Stimulated activated CD4-positive, alpha-beta T cell treated with anti-CD3 and anti-CD28 coated beads, TNF-alpha, amount 100 ng/mL, for 1 hour (primary cell): Measurements from ENCODE around the gene CPA4.

Source experiments
- DNase-seq, 3 donors: peaks; one replicate each; pipeline ENCODE4 v3.0.0-alpha.2; 2020; ENCODE audit warnings: low read depth in 3 of 3, low spot score in 1 of 3

The CPA4 gene

GRCh38 chr7:130344271-130344866, 51.4 kb downstream of the CPA4 start, which contains the start of gene CPA5:
Gene CPA5, plus strand, starts transcription at chr7:130344816. Its CDS starts 1,670 bp downstream, at chr7:130346486.
- no peak for DNase-seq

GRCh38 chr7:130345136-130345535, 52.2 kb downstream of the CPA4 start:
- no peak for DNase-seq

GRCh38 chr7:130345725-130346124, 52.8 kb downstream of the CPA4 start:
- no peak for DNase-seq

- no peak for DNase-seq
Measured at GRCh38 chr7:130346177-130346905, 53.4 kb downstream of the CPA4 start.

- no peak for DNase-seq
Measured at GRCh38 chr7:130346941-130347340, 54.0 kb downstream of the CPA4 start.

- DNase-seq: no peak
Measured at GRCh38 chr7:130349911-130350782, 57.2 kb downstream of the CPA4 start.

- no peak for DNase-seq
Measured at GRCh38 chr7:130350945-130351790, 58.2 kb downstream of the CPA4 start.

- no peak for DNase-seq
Measured at GRCh38 chr7:130351791-130352090, 58.8 kb downstream of the CPA4 start.

- no peak for DNase-seq
Measured at GRCh38 chr7:130352194-130353074, 59.5 kb downstream of the CPA4 start.

GRCh38 chr7:130353196-130353595, 60.2 kb downstream of the CPA4 start:
- DNase-seq: no peak

GRCh38 chr7:130356121-130356875, 63.3 kb downstream of the CPA4 start:
- no peak for DNase-seq

GRCh38 chr7:130356876-130357611, 64.1 kb downstream of the CPA4 start:
- DNase-seq: no peak

- no peak for DNase-seq
Measured at GRCh38 chr7:130358471-130358870, 65.5 kb downstream of the CPA4 start.

GRCh38 chr7:130359276-130359857, 66.4 kb downstream of the CPA4 start:
- DNase-seq: no peak

GRCh38 chr7:130360518-130360917, 67.6 kb downstream of the CPA4 start:
- no peak for DNase-seq

GRCh38 chr7:130361681-130362080, 68.7 kb downstream of the CPA4 start:
- DNase-seq: no peak

- no peak for DNase-seq
Measured at GRCh38 chr7:130362251-130362816, 69.4 kb downstream of the CPA4 start.
